ENCODE results near the gene IRS1. TPM values are rescaled to one million over a fixed set of nuclear protein-coding genes. Genes with fewer than 3 reads are reported as not detected.
A peak's percentile ranks its signal among the peaks of the same experiment; 100 is the strongest.

Gene IRS1
- total and polyA plus RNA-seq, 2 of the 4 experiments (the other 2 are of a cell fraction): 21.1 to 37.1 TPM

GRCh38 chr2:226763320-226763719 is 36.3 kb downstream of the IRS1 start:
- no peak overlapping the region for H3K56ac ChIP-seq (ENCODE audit: extremely low read depth, insufficient read depth, low read length)
- DNase-seq (peak; percentile 24), ATAC-seq (ENCODE audit: low read depth) (no peak)
- peak overlapping the region; percentile 46; the same call in 1 of the 2 replicates for H3K14ac ChIP-seq (replicated peaks; ENCODE audit: low read depth, low read length)
- in situ Hi-C loops (cut with MboI; ENCODE audit: low sequenced_read_pairs): no loop called here
- H4K91ac ChIP-seq (ENCODE audit: insufficient read depth, low read depth, low read length): no peak overlapping the region
- WGBS, 2 experiments (ENCODE audit: extremely low coverage in 2 of 2, insufficient read length in 1 of 2): no CpG with 5 or more reads among the region's 3 CpGs
- intact Hi-C loops (cut with micrococcal nuclease): loop anchor here (2.0 kb wide), 1 partner anchor 15 kb away; no protein-coding TSS in a partner anchor
- H2BK5ac ChIP-seq (ENCODE audit: low read depth, low read length, poor library complexity, severe bottlenecking): peak overlapping the region; percentile 71
- no peak overlapping the region for H3K23ac ChIP-seq (ENCODE audit: low read depth, low read length)
- H3K9ac ChIP-seq (ENCODE audit: low read depth, low read length): peak overlapping the region; percentile 60; the same call in 1 of the 2 replicates
- 0 out of 4 replicates have a peak overlapping the region, but pooled peaks have one; percentile 19 to 33 for H4K8ac ChIP-seq (ENCODE audit: low read depth in 2 of 2, low read length in 2 of 2)
- no peaks in the 10 kb centered on the region for H3K9me3 ChIP-seq (ENCODE audit: control insufficient read depth, insufficient read depth, low read length)
- BruUV-seq (replicated peaks): no TSS peak
- dilution Hi-C loops (cut with HindIII; ENCODE audit: low sequenced_read_pairs, unreplicated experiment): no loop called here
- H3K4me1 ChIP-seq (ENCODE audit: control insufficient read depth, insufficient read depth, low read length): peaks cover 27% of the 10 kb centered on the region
- CTCF ChIA-PET: interaction anchor here (0.6 kb wide), 1 partner anchor 210 kb away, joined by 3 read pairs; no protein-coding TSS in a partner anchor
- peaks cover 26% of the 10 kb centered on the region for H3K36me3 ChIP-seq (ENCODE audit: control insufficient read depth, insufficient read depth, low read length)
- H3K27me3 ChIP-seq (ENCODE audit: control insufficient read depth, insufficient read depth, low read length): no peaks in the 10 kb centered on the region
- no peak overlapping the region for H2BK20ac ChIP-seq (ENCODE audit: low read depth, low read length)
- no peak overlapping the region for H2AFZ ChIP-seq (replicated peaks; ENCODE audit: low read length, poor library complexity)
- peaks cover 7% of the 10 kb centered on the region for H3K9me1 ChIP-seq (ENCODE audit: insufficient read depth, low read length)
- H2AK9ac ChIP-seq (replicated peaks; ENCODE audit: low read depth, low read length, poor library complexity): no peak overlapping the region
- H3K27ac ChIP-seq (ENCODE audit: insufficient read depth, low read length): peak overlapping the region; percentile 8; the same call in 1 of the 2 replicates
- H3K18ac ChIP-seq (ENCODE audit: low read depth, low read length): peak overlapping the region; percentile 63; the same call in 1 of the 2 replicates
- H3K4ac ChIP-seq (ENCODE audit: low read depth, low read length): no peak overlapping the region
- H4K5ac ChIP-seq (ENCODE audit: low read depth, low read length): no peak overlapping the region
- H3K4me3 ChIP-seq (ENCODE audit: insufficient read depth, low read depth, low read length): no peak overlapping the region
- peaks cover 13 to 71% of the 10 kb centered on the region in 2 experiments; a peak in 3 of 4 replicates for H3K79me1 ChIP-seq (ENCODE audit: low read depth in 1 of 2, low read length in 2 of 2)
- peak overlapping the region; percentile 59; the same call in 1 of the 2 replicates for H3K4me2 ChIP-seq (ENCODE audit: low read depth, low read length)
- H2BK15ac ChIP-seq (ENCODE audit: low read depth, low read length): no peak overlapping the region
- no peak overlapping the region for H2BK120ac ChIP-seq (ENCODE audit: low read depth, low read length)
- POLR2A ChIA-PET (ENCODE audit: unreplicated experiment): no interaction called here
- TF ChIP-seq MAZ (IDR thresholded peaks at IDR 0.05; ENCODE audit: borderline replicate concordance, low read depth, low read length) (no peak), CHD1 (IDR thresholded peaks at IDR 0.05; ENCODE audit: low read depth, low read length) (no peak), USF2 (IDR thresholded peaks at IDR 0.05; ENCODE audit: low read depth, low read length) (no peak), CEBPB (IDR thresholded peaks at IDR 0.05; ENCODE audit: low read depth, low read length) (no peak), MAFK (IDR thresholded peaks at IDR 0.05; ENCODE audit: low read depth, low read length) (no peak), MXI1 (IDR thresholded peaks at IDR 0.05; ENCODE audit: borderline replicate concordance, low read depth, low read length) (no peak), RCOR1 (IDR thresholded peaks at IDR 0.05; ENCODE audit: insufficient replicate concordance, low read length) (no peak), ELK1 (IDR thresholded peaks at IDR 0.05; ENCODE audit: borderline replicate concordance, low read depth, low read length) (no peak), NFE2L2 (IDR thresholded peaks at IDR 0.05; ENCODE audit: low read depth, low read length) (no peak), POLR2A (IDR thresholded peaks at IDR 0.05; ENCODE audit: low read depth, low read length) (no peak), SMC3 (IDR thresholded peaks at IDR 0.05; ENCODE audit: low read depth, low read length) (no peak), BHLHE40 (IDR thresholded peaks at IDR 0.05; ENCODE audit: low read depth, low read length) (no peak), RFX5 (IDR thresholded peaks at IDR 0.05; ENCODE audit: low read depth, low read length) (no peak), CTCF (conservative IDR thresholded peaks at IDR 0.05; ENCODE audit: low read depth, low read length) (no peak), FOS (IDR thresholded peaks at IDR 0.05; ENCODE audit: low read depth, low read length) (no peak), RAD21 (IDR thresholded peaks at IDR 0.05; ENCODE audit: low read length) (no peak)
- peaks cover 59% of the 10 kb centered on the region for H4K20me1 ChIP-seq (ENCODE audit: insufficient read depth, low read length)
- H2AK5ac ChIP-seq (ENCODE audit: low read depth, low read length): no peak overlapping the region

Measured in IMR-90 (cell line).